ENCODE measurements around the gene KCNJ11.

KCNJ11 gene

GRCh38 chr11:17406818-17407149, 18.3 kb upstream of the KCNJ11 start:
- TF ChIP-seq CTCF (IDR thresholded peaks at IDR 0.05), result no peak

GRCh38 chr11:17406082-17406817, 17.8 kb upstream of the KCNJ11 start:
- no peak for TF ChIP-seq CTCF (IDR thresholded peaks at IDR 0.05)

GRCh38 chr11:17405232-17406005, 17.0 kb upstream of the KCNJ11 start:
- no peak for TF ChIP-seq CTCF (IDR thresholded peaks at IDR 0.05)

GRCh38 chr11:17403980-17404759, 15.7 kb upstream of the KCNJ11 start:
- TF ChIP-seq CTCF (IDR thresholded peaks at IDR 0.05), result no peak

GRCh38 chr11:17402486-17402885, 14.0 kb upstream of the KCNJ11 start:
- no peak for TF ChIP-seq CTCF (IDR thresholded peaks at IDR 0.05)

- no peak for TF ChIP-seq CTCF (IDR thresholded peaks at IDR 0.05)
These were observed 13.4 kb upstream of the KCNJ11 start for GRCh38 chr11:17401841-17402240.

- no peak for TF ChIP-seq CTCF (IDR thresholded peaks at IDR 0.05)
These were observed 12.9 kb upstream of the KCNJ11 start for GRCh38 chr11:17401316-17401715.
